Activated CD4-positive, alpha-beta T cell treated with anti-CD3 and anti-CD28 coated beads, Interleukin-2, amount 50 U/mL, for 24 hours (primary cell): Measurements from ENCODE around the gene ZNF823.
"Not testable (repeated sequence)": the region's sequence is repeated elsewhere in the genome, so short reads cannot be mapped to it uniquely, and the experiment has no call there.

ENCODE experiments used
- DNase-seq, 2 donors: peaks; one replicate each; pipeline ENCODE4 v3.0.0-alpha.2; 2020; ENCODE audit warnings: low read depth in 1 of 2, low spot score in 1 of 2

The ZNF823 gene

GRCh38 chr19:11738746-11739620, at the start of gene ZNF823:
Gene ZNF823, minus strand, starts transcription at chr19:11738946. Its CDS starts 127 bp downstream, at chr19:11738819.
- peak; percentile 93 to 100 for DNase-seq

GRCh38 chr19:11787536-11787935, 48.8 kb upstream of the ZNF823 start:
- no peak for DNase-seq

GRCh38 chr19:11784356-11784755, 45.6 kb upstream of the ZNF823 start:
- no peak for DNase-seq

- DNase-seq, result no peak
Measured at GRCh38 chr19:11783767-11784166, 45.0 kb upstream of the ZNF823 start.

GRCh38 chr19:11781295-11782057, 42.7 kb upstream of the ZNF823 start:
- no peak for DNase-seq

GRCh38 chr19:11780431-11781020, 41.8 kb upstream of the ZNF823 start:
- DNase-seq, result no peak

GRCh38 chr19:11776669-11777068, 37.9 kb upstream of the ZNF823 start:
- not testable (repeated sequence) for DNase-seq

- DNase-seq, result not testable (repeated sequence)
Measured at GRCh38 chr19:11771520-11771919, 32.8 kb upstream of the ZNF823 start.

GRCh38 chr19:11769995-11770394, 31.2 kb upstream of the ZNF823 start:
- DNase-seq, result no peak

- no peak for DNase-seq
Measured at GRCh38 chr19:11767633-11768133, 28.9 kb upstream of the ZNF823 start.

- peak; percentile 88 to 94 for DNase-seq
Measured at GRCh38 chr19:11766597-11767591, 28.1 kb upstream of the ZNF823 start, which contains the start of gene ZNF441. Gene ZNF441, plus strand, starts transcription at chr19:11767000. Its CDS starts 194 bp downstream, at chr19:11767194.

GRCh38 chr19:11763611-11764010, 24.9 kb upstream of the ZNF823 start:
- DNase-seq, result no peak

GRCh38 chr19:11763117-11763516, 24.4 kb upstream of the ZNF823 start:
- DNase-seq, result no peak

- no peak for DNase-seq
Measured at GRCh38 chr19:11759805-11760204, 21.1 kb upstream of the ZNF823 start.

GRCh38 chr19:11756965-11757364, 18.2 kb upstream of the ZNF823 start:
- no peak for DNase-seq

- DNase-seq, result no peak
Measured at GRCh38 chr19:11754663-11755062, 15.9 kb upstream of the ZNF823 start.

- no peak for DNase-seq
Measured at GRCh38 chr19:11752244-11752736, 13.5 kb upstream of the ZNF823 start.

GRCh38 chr19:11749751-11750150, 11.0 kb upstream of the ZNF823 start:
- no peak for DNase-seq

- DNase-seq, result no peak
Measured at GRCh38 chr19:11747277-11747676, 8.5 kb upstream of the ZNF823 start.

GRCh38 chr19:11745869-11746268, 7.1 kb upstream of the ZNF823 start:
- no peak for DNase-seq
